Measurements from ENCODE around the gene TMCO4.

DNA sequence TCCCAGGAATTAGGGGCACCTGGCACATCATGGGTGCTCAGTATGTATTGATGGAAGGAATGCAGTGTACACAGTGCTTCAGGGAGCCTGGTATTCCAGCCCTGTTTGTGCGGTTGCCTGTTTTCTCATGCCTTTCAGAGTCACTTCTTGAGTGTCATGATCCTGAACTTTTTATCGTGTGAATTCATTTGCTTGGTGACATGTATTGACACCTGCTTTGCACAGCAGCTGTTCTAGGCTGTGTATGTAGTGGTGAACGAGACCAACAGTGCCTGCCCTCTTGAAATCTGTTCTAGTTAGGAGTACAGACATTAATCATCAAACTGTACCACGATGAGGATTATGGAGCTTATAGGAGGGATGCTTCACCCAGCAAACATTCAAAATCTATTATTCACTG is 128.9 kb downstream of the TMCO4 start:
- no peak for TF ChIP-seq CTCF (conservative IDR thresholded peaks at IDR 0.05; ENCODE audit: low read depth, low read length)
- TF ChIP-seq EZH2 (IDR thresholded peaks at IDR 0.05; ENCODE audit: borderline replicate concordance, low read depth, low read length, poor library complexity, severe bottlenecking) = no peak

All from A673 (cell line).